ENCODE measurements around the gene RHOV.
"Not testable (repeated sequence)": the region's sequence is repeated elsewhere in the genome, so short reads cannot be mapped to it uniquely, and the experiment has no call there.

Gene RHOV

DNA sequence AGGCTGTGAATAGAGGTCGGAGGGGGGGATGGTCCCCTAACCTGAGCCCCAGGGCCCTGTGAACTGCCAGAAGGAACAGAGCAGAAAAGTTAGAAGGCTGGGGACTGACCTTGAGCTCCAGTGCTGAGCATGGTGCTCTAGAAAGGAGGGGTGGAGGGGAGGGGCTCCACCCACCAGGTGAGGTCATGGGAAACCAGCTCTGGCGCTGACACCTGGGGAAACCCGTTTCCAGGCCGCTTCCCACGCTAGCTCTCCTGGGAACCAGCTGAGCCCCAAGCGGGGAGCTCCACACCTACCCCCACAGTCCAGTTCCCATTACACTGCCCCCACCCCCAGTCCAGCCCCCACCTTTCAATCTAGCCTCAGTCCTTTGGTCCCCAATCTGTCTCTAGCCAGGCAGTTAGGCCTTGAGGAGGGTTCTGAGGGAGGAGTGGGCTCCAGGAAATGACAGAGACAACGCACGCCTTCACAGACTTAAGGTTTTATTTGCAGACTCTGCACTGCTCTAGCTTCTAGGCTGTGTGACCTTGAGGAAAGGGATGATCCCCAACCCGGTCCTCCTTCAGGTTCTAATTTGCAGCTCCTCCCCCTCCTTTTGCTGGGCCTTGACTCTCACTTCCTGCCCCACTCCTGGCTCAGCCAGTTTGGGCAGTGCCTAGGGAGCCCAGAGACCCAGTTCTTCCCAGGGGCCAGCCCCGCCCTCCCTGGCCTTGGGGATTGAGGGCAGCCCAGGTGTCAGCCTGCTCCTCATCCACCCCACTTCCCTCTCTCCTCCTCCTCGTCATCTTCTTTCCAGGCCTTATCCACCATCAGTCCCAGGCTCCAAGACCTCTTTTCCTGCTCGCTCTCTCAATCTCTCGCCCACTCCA lies 2.1 kb downstream of the RHOV start:
- no peak for DNase-seq

GRCh38 chr15:40870716-40871115 lies 3.3 kb downstream of the RHOV start:
- DNase-seq = no peak

DNA sequence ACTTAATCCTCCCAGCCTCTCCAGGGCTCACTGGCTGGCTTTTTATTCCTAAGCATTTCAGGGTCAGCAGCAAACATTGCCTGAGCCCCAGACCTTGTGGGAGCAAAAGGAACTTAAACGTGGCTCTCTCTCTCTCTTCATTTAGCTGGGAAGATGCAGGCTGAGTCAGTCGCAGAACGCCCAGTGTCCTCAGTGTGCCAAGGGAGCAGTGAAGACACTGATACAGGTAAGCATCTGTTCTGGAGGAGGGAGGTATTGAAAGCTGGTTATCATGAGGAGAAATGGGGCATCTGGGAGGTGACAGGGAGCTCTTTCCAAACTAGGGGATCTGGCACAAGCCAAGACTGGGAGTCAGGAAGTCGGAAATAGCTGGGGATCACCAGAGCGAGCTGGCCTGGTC lies 4.3 kb downstream of the RHOV start:
- DNase-seq = no peak

- no peak for DNase-seq
Measured at GRCh38 chr15:40867199-40867598, 6.8 kb downstream of the RHOV start.

GRCh38 chr15:40863660-40864270 lies 10.3 kb downstream of the RHOV start:
- peak; percentile 25 for DNase-seq

DNA sequence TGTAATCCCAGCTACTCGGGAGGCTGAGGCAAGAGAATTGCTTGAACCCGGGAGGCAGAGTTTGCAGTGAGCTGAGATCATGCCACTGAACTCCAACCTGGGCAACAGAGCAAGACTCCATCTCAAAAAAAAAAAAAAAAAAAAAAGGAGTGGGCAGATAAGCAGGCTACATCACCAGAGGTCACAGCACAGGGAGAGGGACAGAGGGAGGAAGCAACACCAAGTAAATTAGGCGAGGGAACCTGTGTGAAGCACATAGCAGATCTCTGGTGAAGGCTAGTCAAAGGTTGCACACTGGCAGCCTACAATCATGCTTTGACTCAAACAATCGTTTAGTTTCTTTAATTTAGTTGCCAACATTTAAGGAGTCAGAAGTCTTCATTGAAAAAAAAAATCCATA lies 12.9 kb downstream of the RHOV start:
- DNase-seq = not testable (repeated sequence)

DNA sequence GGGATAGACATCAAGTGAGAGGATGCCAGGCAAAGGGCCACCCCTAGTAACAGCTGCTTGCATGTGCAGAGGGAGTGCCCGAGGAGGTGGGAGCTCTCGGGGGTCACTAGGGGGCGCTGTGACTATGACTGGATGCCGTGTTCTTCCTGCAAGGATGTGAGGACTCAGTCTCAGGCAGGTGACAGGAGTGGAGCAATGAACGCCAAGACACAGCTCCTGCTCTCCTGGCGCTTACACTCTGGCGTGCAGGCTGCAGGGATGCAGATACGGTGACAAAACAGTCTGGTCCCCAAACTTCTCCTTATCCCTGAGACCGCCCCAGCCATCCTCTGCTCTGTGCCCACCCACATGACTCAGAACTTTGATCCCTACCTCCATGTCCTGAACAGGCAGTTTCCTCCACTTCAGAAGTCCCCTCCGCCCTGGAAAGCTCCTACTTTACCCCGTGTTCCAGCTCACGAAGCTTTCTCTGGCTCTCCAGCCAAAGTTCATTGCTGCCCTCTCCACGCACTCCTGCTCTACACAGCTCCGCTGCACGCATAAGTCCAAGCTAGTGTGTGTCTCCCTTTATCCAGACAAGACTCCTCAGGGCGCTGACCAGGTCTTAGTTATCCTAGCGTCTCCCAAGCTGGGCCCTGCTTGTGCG lies 14.7 kb downstream of the RHOV start:
- peak; percentile 84 for DNase-seq

- DNase-seq = no peak
Measured at GRCh38 chr15:40858706-40859105, 15.3 kb downstream of the RHOV start.

GRCh38 chr15:40857601-40858341 lies 16.3 kb downstream of the RHOV start:
- peak; percentile 79 for DNase-seq

DNA sequence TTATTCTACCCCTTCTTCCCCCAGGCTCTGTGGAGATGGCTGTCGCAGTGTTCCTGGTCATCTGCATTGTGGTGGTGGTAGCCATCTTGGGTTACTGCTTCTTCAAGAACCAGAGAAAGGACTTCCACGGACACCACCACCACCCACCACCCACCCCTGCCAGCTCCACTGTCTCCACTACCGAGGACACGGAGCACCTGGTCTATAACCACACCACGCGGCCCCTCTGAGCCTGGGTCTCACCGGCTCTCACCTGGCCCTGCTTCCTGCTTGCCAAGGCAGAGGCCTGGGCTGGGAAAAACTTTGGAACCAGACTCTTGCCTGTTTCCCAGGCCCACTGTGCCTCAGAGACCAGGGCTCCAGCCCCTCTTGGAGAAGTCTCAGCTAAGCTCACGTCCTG lies 17.3 kb downstream of the RHOV start:
- DNase-seq = no peak

GRCh38 chr15:40855706-40856234 lies 18.3 kb downstream of the RHOV start:
- no peak for DNase-seq

- no peak for DNase-seq
Measured at GRCh38 chr15:40854161-40854560, 19.9 kb downstream of the RHOV start.

DNA sequence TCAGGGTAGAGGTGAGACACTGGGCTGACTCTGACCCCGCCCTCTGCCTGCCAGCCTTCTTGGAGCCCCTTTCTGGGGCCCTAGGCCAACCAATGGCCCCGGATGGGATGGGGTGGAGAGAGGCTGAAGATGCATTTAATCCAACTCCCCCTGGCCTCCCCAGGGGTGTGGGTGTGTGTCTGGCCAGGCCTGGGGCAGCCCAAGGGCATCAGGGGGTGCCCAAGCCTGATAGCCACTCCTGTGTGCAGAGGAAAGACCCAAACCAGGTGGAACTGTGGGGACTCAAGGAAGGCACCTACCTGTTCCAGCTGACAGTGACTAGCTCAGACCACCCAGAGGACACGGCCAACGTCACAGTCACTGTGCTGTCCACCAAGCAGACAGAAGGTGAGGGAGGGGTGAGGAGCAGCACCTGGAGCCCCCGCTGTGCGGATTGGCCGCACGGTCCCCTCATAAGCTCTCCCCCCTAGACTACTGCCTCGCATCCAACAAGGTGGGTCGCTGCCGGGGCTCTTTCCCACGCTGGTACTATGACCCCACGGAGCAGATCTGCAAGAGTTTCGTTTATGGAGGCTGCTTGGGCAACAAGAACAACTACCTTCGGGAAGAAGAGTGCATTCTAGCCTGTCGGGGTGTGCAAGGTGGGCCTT lies 20.7 kb downstream of the RHOV start:
- DNase-seq = no peak

DNA sequence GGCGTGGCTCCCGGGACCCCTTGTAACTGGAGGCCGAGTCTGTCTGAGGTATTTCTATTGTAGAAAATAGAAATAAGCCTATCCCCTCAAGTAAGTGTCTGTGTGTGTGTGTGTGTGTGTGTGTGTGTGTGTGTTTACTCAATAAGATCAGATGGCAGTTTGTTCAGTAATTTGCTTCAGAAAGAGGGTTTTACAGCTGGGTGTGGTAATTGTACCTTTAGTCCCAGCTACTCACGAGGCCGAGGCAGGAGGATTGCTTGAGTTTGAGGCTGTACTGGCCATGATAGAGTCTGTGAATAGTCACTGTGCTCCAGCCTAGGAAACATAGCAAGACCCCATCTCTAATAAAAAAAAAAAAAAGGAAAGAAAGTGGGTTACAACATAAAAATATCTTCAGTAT lies 21.5 kb downstream of the RHOV start:
- no peak for DNase-seq

DNA sequence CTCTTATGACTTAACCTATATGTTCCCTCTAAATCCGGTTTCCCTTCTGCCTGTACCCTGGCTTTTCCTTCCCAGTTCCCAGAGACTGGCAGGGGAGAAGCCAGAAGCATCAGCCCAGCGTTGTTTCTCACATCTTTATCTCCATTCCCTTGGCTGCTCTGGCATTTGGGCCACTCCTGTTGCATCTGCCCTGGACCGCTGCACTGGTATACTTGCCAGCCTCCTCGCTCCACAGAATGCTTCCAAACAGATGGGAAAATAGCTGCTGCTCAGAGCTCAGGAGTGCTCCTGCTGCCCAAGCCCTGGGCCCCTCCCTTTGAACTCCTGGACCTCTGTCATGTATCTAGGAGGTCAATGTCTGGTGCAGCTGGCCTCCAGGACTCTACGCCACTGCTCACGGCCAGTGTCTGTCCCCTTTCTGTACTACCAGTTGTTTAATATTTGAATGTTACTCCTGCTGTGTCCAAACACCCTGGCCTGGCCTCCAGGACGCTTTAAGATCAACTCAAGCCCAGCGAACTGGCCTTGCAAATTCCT lies 23.4 kb downstream of the RHOV start:
- no peak for DNase-seq

DNA sequence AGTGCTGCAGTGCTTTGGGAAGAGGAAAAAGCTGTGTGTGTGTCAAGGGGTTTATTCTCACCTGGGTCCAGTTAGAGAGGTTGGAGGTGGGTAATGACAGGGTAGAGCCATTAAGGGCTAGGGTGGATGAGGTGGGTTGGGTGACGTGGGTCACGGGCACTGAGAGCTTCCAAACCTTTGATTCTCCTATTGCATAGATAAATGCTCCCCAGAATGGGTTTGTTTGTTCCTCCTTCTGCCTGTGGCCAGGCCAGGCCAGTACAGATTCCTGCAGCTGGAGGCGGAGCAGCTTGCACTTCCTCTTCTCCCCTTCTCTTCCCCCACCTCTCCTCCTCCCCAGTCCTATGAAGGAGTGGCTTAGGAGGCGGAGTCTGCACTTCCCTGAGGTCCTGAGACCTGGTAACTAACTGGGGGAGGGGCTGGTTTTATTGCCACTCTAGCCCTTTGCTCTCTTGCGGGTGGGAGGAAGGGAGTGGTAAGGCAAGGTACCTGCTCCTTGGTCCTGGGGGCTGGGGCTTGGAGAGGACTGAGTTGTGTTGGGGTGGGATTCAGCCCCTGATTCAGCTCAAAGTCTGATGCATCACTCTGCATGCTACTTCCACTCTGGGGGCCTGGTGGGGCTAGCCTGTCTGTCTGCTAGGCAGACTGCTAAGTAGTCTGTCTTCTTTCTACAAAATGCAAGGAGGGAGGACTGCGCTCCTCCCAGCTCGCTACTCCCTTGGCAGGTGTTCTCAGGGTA lies 26.6 kb downstream of the RHOV start:
- peak; percentile 78 for DNase-seq

DNA sequence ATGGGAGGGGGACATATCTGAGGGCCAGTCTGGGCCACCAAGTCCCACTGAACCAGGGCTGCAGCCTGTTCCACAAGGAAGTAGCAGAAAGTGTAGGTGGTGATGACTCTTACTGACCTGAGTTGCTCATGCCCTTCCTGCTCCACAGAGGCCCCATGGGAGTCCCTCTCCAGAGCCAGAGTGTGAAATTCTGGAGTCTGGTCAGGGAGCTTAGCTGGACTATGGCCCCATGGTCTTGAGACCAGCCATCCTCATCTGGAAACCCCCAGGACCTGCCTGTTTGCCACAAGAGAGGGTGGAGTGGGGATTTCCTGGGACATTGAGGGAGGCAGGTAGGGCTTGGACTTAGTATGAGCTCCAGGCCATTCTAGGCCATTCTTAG lies 27.2 kb downstream of the RHOV start:
- DNase-seq = no peak

GRCh38 chr15:40845511-40846284 lies 28.3 kb downstream of the RHOV start:
- no peak for DNase-seq

GRCh38 chr15:40845036-40845435 lies 29.0 kb downstream of the RHOV start:
- no peak for DNase-seq

- peak; percentile 22 for DNase-seq
Measured at GRCh38 chr15:40844696-40845030, 29.4 kb downstream of the RHOV start.

Measured in hematopoietic multipotent progenitor cell treated with erythropoietin and hydrocortisone succinate and interleukin-3 and kit ligand, for 8 days (in vitro differentiated cells).